A172 (cell line): ENCODE data around the gene KCNJ12. TPM values are rescaled to one million over a fixed set of nuclear protein-coding genes. Genes with fewer than 3 reads are reported as not detected.
"Not testable (repeated sequence)": the region's sequence is repeated elsewhere in the genome, so short reads cannot be mapped to it uniquely, and the experiment has no call there.

Source experiments
- DNase-seq: peaks from one replicate; pipeline ENCODE4 v3.0.0-alpha.2; 2015; ENCODE audit warnings: low spot score
- total RNA-seq: library from RNA; depleted of rRNA; stranded (reverse); fragments of >200 nt; shearing (Covaris generic); gene quantifications from 2 replicates; pipeline ENCODE4 v1.2.3, GENCODE V29; 2014

KCNJ12 gene
- total RNA-seq, 1 experiment from 2014 or later, result 0.03 TPM

GRCh38 chr17:21447552-21447951 lies 71.4 kb downstream of the KCNJ12 start:
- not testable (repeated sequence) for DNase-seq

GRCh38 chr17:21449891-21450290 lies 73.7 kb downstream of the KCNJ12 start:
- not testable (repeated sequence) for DNase-seq

- no peak for DNase-seq
Measured at GRCh38 chr17:21451975-21452374, 75.8 kb downstream of the KCNJ12 start.

- no peak for DNase-seq
Measured at GRCh38 chr17:21452377-21453143, 76.4 kb downstream of the KCNJ12 start.

- no peak for DNase-seq
Measured at GRCh38 chr17:21453144-21453898, 77.2 kb downstream of the KCNJ12 start.

- not testable (repeated sequence) for DNase-seq
Measured at GRCh38 chr17:21454006-21454405, 77.8 kb downstream of the KCNJ12 start.

- DNase-seq, result no peak
Measured at GRCh38 chr17:21454441-21454840, 78.3 kb downstream of the KCNJ12 start.

GRCh38 chr17:21455761-21456160 lies 79.6 kb downstream of the KCNJ12 start:
- DNase-seq, result no peak

- DNase-seq, result not testable (repeated sequence)
Measured at GRCh38 chr17:21456449-21456848, 80.3 kb downstream of the KCNJ12 start.

GRCh38 chr17:21457051-21458026 lies 81.2 kb downstream of the KCNJ12 start:
- peak; percentile 98 for DNase-seq

- no peak for DNase-seq
Measured at GRCh38 chr17:21458054-21458453, 81.9 kb downstream of the KCNJ12 start.

GRCh38 chr17:21459536-21459935 lies 83.4 kb downstream of the KCNJ12 start:
- DNase-seq, result no peak

GRCh38 chr17:21460358-21460757 lies 84.2 kb downstream of the KCNJ12 start:
- DNase-seq, result peak; percentile 41

- DNase-seq, result no peak
Measured at GRCh38 chr17:21462237-21462636, 86.1 kb downstream of the KCNJ12 start.

- no peak for DNase-seq
Measured at GRCh38 chr17:21463204-21463661, 87.1 kb downstream of the KCNJ12 start.

GRCh38 chr17:21463779-21464407 lies 87.7 kb downstream of the KCNJ12 start:
- no peak for DNase-seq

- no peak for DNase-seq
Measured at GRCh38 chr17:21464611-21465021, 88.5 kb downstream of the KCNJ12 start.

- no peak for DNase-seq
Measured at GRCh38 chr17:21466550-21466949, 90.4 kb downstream of the KCNJ12 start.

- DNase-seq, result no peak
Measured at GRCh38 chr17:21467196-21467595, 91.0 kb downstream of the KCNJ12 start.

- no peak for DNase-seq
Measured at GRCh38 chr17:21467739-21468490, 91.8 kb downstream of the KCNJ12 start.
